HEK293 (cell line): ENCODE results near the gene FHAD1.
A peak's percentile ranks its signal among the peaks of the same experiment; 100 is the strongest.

Experiments used
- CTCF ChIA-PET: fragments of 350-600 bp; formaldehyde crosslinking; extraction: SDS; loops from one replicate; lab custom pipeline; 2021; ENCODE audit warnings: antibody characterized with exemption; lab: Yijun Ruan, JAX
- POLR2A ChIA-PET: fragments of 300-600 bp; formaldehyde crosslinking; extraction: SDS; loops from one replicate; lab custom pipeline; 2020; ENCODE audit warnings: antibody characterized with exemption, inconsistent platforms; lab: Yijun Ruan, JAX
- H3K27ac ChIP-seq: fragments of 200-500 bp; sonication (Bioruptor generic); 2 replicates; pipeline ENCODE4 v1.5.1; 2014; ENCODE audit warnings: low read depth, low read length, control low read depth, inconsistent platforms; ENCODE audit errors: extremely low read depth
- H3K36me3 ChIP-seq, 2 experiments: fragments of 200-500 bp in 1 of 2; sonication (Bioruptor generic) in 1 of 2; 1 replicate in 1 of 2; 2 replicates in 1 of 2; pipeline ENCODE4 v1.5.1; 2014 to 2017; ENCODE audit warnings: inconsistent platforms in 2 of 2, low read length in 2 of 2; ENCODE audit not compliant: control insufficient read depth in 2 of 2, insufficient read depth in 1 of 2
- H3K4me1 ChIP-seq: fragments of 200-500 bp; sonication (Bioruptor generic); 2 replicates; pipeline ENCODE4 v1.5.1; 2014; ENCODE audit warnings: mild to moderate bottlenecking, low read length, inconsistent platforms; ENCODE audit not compliant: control insufficient read depth, insufficient read depth
- H3K4me3 ChIP-seq: 2 replicates; pipeline ENCODE4 v1.5.1; 2011; ENCODE audit warnings: low read depth, mild to moderate bottlenecking, control low read depth, low read length, moderate library complexity
- H3K9me3 ChIP-seq: fragments of 200-500 bp; sonication (Bioruptor generic); 2 replicates; pipeline ENCODE4 v1.5.1; 2014; ENCODE audit warnings: low read depth, low read length, inconsistent platforms; ENCODE audit not compliant: control insufficient read depth, insufficient read depth
- PRDM4 ChIP-seq: fragments of 450-650 bp; formaldehyde crosslinking; IDR thresholded peaks from 2 replicates; pipeline ENCODE4 v1.5.1; 2017; ENCODE audit warnings: missing biosample characterization, missing genetic modification characterization
- ZNF174 ChIP-seq: fragments of 450-650 bp; formaldehyde crosslinking; IDR thresholded peaks from 2 replicates; pipeline ENCODE4 v1.5.0; 2017; ENCODE audit warnings: missing biosample characterization, mild to moderate bottlenecking, missing genetic modification characterization
- ZNF175 ChIP-seq: fragments of 450-650 bp; formaldehyde crosslinking; IDR thresholded peaks from 2 replicates; pipeline ENCODE4 v1.5.1; 2016; ENCODE audit warnings: missing biosample characterization, missing genetic modification characterization
- ZNF239 ChIP-seq: fragments of 450-650 bp; formaldehyde crosslinking; IDR thresholded peaks from 2 replicates; pipeline ENCODE4 v1.5.1; 2016; ENCODE audit warnings: missing biosample characterization, missing genetic modification characterization
- ZNF341 ChIP-seq: fragments of 450-650 bp; formaldehyde crosslinking; IDR thresholded peaks from 2 replicates; pipeline ENCODE4; 2016; ENCODE audit warnings: low read depth, missing biosample characterization, missing genetic modification characterization
- ZNF449 ChIP-seq: fragments of 450-650 bp; formaldehyde crosslinking; IDR thresholded peaks from 2 replicates; pipeline ENCODE4 v1.5.1; 2017; ENCODE audit warnings: missing biosample characterization, mild to moderate bottlenecking, missing genetic modification characterization, moderate library complexity
- ZNF561 ChIP-seq: fragments of 450-650 bp; IDR thresholded peaks from 2 replicates; pipeline ENCODE4 v1.5.1; 2018; ENCODE audit warnings: missing biosample characterization, missing genetic modification characterization, borderline replicate concordance
- ZNF704 ChIP-seq: fragments of 450-650 bp; formaldehyde crosslinking; IDR thresholded peaks from 2 replicates; pipeline ENCODE4 v1.5.1; 2016; ENCODE audit warnings: missing biosample characterization, missing genetic modification characterization
- ZNF76 ChIP-seq: fragments of 450-650 bp; formaldehyde crosslinking; IDR thresholded peaks from 2 replicates; pipeline ENCODE4; 2016; ENCODE audit warnings: low read depth, missing biosample characterization, missing genetic modification characterization, borderline replicate concordance
- ZNF777 ChIP-seq: fragments of 450-650 bp; formaldehyde crosslinking; IDR thresholded peaks from 2 replicates; pipeline ENCODE4 v1.5.1; 2017; ENCODE audit warnings: missing biosample characterization, missing genetic modification characterization, borderline replicate concordance

FHAD1 gene

GRCh38 chr1:15343729-15344128, 96.7 kb downstream of the FHAD1 start:
- ChIA-PET CTCF (interaction anchor here (0.6 to 0.8 kb wide), 2 partner anchors 103 to 275 kb away, joined by 3 to 11 read pairs; no protein-coding TSS in a partner anchor), POLR2A (no interaction called here)
- Histone ChIP-seq H3K4me1 (no peaks in the 10 kb centered on the region), H3K27ac (no peak overlapping the region), H3K9me3 (no peaks in the 10 kb centered on the region), H3K4me3 (no peak overlapping the region), H3K36me3 (no peaks in the 10 kb centered on the region)
- TF ChIP-seq ZNF239 (tag by site-specific recombination) (no peak), ZNF449 (tag by site-specific recombination) (peak; percentile 100), ZNF704 (no peak)

- Histone ChIP-seq H3K36me3 (no peaks in the 10 kb centered on the region), H3K4me1 (no peaks in the 10 kb centered on the region), H3K9me3 (no peaks in the 10 kb centered on the region), H3K4me3 (no peak overlapping the region), H3K27ac (no peak overlapping the region)
- POLR2A ChIA-PET: no interaction called here
- CTCF ChIA-PET: interaction anchor here (1.3 kb wide), 1 partner anchor 21 kb away, joined by 3 read pairs; no protein-coding TSS in a partner anchor
- TF ChIP-seq PRDM4 (tag by site-specific recombination) (no peak), ZNF777 (no peak), ZNF175 (tag by site-specific recombination) (no peak), ZNF341 (tag by site-specific recombination) (no peak)
Measured at GRCh38 chr1:15344380-15344779, 97.4 kb downstream of the FHAD1 start.

GRCh38 chr1:15344800-15345704, 98.0 kb downstream of the FHAD1 start:
- no peaks in the 10 kb centered on the region for H3K36me3 ChIP-seq
- H3K9me3 ChIP-seq: no peaks in the 10 kb centered on the region
- no peak overlapping the region for H3K27ac ChIP-seq
- CTCF ChIA-PET: interaction anchor here (0.7 to 1.3 kb wide), 2 partner anchors 22 to 87 kb away, joined by 3 read pairs; no protein-coding TSS in a partner anchor
- no peaks in the 10 kb centered on the region for H3K4me1 ChIP-seq
- POLR2A ChIA-PET: no interaction called here
- no peak overlapping the region for H3K4me3 ChIP-seq
- TF ChIP-seq ZNF76 (tag by site-specific recombination) (no peak), ZNF174 (tag by site-specific recombination) (no peak), ZNF561 (tag by site-specific recombination) (no peak)
